HL-60/S4 treated with retinoic acid at 250 ng/mL for 4 days and 3 days (cell line): ENCODE results near the gene PEPD.

Experiments used
- in situ Hi-C: fragments of 300-500 bp; cut with MboI; formaldehyde crosslinking; loops from 2 replicates; pipeline ENCODE4 v1.7.0; 2022; ENCODE audit warnings: low sequenced_read_pairs

The PEPD gene

DNA sequence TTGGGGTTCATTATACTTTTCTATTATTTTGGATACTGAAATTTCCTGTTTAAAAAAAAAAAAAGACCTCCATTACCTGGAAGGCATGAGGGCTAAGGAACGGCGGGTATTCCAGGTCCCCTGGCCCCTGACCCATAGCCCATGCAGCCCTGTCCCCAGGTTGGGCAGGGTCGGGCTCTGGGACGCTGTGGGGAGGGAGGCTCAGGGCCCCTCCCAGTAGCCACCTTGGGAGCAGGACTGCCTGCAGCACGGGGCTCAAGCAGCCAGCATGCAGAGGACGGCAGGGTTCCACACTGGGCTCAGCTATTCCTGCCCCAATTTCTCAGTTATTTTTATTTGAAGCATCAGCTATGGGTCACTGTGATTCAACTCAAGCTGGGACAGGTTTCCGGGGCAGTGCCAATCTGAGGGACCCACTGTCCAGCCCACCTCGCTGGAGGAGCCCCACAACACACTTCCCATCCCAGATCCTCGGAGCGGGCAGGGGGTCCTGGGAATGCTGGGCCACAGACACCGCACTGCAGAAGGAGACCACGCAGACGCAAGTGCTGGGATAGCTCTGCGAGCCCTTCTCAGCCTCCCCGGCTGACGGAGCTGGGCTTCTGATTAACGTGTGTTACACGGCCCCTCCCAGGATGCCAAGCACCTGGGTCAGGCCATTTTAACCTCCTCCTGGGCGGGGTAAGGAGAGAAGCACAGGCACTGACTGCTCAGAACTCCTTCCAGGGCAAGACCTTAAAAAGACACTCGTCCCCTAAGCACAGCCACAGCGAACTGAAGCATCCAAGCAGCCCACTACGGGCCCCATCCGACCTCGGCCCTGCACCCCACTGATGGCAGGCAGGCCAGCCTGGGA is 60.1 kb downstream of the PEPD start:
- in situ Hi-C loops = no loop called here

DNA sequence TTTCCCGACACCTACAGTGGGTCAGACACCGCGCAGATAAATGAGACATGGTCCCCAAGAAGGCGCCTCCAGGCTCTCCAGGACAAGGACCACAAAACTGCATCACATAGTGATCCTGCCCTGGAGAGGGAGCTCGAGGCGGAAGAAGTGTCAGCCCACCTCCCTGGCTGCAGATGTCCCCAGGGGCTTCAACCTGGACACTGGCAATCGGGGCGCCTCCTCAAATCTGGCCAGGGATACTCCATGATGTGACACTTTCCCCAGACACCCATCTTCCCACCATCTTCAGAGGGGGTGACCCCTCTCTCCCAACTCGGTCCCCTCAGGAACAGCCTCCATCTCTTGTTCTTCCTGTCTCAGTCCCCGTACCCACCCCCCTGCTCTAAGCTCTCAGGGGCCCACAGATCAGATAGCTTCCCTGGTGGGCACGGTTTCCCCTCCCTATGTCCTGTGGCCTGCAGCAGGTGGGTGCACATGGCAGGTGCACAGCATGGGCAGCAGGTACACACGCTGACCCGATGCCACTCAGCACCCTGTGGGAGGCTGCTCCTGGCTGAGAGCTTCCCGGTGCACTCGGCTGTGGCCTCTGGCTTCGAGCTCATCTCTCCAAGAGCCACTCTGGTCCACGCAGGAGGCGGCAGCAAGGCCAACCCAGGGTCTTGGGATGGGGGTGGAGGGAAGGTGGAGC is 61.2 kb downstream of the PEPD start:
- in situ Hi-C loops = no loop called here

DNA sequence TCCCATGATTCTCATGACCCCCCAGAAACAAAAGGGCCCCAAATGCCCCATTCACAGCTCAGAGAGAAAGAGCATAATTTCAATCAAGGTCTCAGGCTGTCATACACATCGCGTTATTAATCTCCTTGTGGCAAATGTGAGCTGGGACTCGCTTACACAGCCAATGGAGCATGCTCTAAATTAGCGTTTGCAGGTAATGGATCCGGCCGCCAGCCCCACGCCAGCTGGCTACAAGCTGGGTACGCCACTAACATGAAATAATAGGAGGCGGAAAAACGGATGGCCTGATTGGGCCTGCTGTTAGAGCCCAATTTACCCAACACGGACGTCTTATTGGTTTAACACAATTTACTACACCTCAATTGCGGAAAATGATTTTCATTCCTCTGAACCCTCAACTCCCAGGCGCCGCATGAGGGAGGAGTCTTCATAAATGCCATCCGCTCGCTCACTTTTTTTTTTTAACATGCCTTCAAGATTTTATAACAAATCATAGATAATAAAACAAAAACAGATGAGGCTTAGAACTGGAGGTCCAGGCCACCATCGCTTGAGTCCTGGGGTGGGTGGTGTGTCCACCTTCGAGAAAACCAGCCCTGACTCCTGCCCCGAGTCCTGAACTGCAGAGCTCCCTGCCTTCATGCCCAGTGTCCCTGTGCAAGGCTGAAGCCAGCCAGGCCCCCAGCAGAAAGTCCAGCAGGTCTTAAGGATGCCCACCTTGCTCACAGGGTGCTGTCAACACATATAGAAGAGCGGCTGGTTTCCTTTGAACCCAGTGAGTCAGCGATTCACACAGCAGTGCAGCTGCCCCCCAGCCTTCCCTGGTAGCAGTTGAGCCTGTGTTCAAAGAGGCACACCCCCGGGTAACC is 62.1 kb downstream of the PEPD start:
- in situ Hi-C loops = no loop called here

DNA sequence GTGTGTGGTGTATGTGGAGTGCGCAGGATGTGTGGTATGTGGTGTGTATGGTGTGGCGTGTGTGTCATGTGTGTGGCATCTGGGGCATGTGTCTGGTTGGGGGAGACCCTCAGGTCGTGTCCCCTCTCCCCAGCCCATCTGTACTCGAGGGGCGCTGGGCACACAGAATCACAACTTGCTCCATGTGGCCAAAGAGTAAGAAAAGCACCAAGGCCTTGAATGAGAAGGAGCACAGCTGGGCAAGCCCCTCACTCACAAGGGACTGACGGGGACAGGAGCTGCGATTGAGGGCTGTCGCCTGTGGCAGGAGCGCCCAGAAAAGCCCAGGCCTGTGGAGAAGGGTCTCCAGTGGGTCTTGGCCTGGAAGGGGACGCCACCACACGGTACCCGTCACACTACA is 62.8 kb downstream of the PEPD start:
- in situ Hi-C loops = no loop called here

DNA sequence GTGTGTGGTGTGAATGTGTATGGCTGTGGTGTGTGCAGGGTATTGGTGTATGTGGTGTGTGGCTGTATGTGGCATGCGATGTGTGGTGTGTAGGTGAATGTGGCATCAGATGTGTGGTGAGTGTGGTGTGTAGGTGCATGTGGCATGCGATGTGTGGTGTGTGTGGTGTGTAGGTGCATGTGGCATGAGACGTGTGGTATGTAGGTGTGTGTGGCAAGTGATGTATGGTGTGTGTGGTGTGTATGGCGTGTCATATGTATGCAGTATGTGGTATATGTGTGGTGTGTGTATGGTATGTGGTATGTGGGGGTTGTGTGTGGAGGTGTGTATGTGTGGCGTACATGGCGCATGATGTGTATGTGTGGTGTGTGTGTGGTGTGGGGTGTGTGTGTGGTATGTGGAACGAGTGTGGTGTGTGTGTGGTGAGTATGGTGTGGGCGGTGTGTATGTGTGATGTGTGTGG is 63.4 kb downstream of the PEPD start:
- in situ Hi-C loops = no loop called here

DNA sequence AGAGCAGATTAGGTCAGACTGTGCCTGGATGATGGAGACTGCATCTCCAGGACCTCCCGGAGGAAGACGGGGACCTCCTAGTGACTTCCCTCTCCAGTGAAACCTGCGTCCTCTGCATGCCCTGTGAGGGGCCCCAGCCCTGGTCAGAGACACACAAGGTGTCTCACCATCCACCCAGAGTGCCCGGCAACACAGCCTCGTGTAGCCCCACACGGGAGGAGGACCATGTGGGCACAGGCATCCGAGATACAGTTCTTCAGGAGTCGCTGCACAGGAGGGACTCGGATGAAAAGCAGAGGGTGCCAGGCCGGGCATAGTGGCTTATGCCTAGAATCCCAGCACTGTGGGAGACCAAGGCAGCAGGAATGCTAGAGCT is 64.8 kb downstream of the PEPD start:
- in situ Hi-C loops = no loop called here

DNA sequence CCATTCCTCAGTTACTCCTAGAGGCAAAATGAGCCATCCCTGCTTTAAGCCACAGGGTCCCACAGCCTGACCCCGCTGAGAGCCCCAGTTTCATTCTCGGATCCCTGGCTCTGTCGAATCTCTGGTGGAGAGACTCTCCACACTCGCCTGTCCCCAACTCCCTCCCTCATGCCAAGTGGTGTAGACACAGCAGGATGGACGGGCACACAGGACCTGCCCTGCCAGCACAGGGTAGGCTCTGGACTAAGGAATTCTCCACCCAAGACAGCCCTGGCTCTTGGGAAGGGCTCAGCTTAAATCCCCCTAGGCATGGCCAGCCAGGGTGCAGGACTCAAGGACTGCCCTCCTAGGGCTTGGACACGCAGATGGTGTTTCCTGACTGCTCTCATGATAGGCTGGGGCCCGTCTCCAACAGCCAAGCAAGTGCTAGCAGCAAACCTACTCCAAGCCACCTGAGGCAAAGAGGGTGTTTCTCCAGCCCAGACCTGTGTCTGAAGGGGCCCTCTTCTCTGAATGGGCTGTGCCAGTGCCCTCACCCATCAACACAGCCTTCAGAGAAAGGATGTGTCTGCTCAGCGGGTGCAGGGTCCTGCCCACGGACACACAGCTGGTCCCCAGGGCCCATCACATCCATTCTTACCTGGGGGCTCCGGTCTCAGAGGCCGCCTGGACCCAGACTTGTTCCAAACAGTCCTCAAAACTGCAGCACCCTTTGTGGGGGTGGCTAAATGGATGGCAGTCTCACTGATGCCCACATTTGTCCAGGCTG is 65.3 kb downstream of the PEPD start:
- in situ Hi-C loops = no loop called here

DNA sequence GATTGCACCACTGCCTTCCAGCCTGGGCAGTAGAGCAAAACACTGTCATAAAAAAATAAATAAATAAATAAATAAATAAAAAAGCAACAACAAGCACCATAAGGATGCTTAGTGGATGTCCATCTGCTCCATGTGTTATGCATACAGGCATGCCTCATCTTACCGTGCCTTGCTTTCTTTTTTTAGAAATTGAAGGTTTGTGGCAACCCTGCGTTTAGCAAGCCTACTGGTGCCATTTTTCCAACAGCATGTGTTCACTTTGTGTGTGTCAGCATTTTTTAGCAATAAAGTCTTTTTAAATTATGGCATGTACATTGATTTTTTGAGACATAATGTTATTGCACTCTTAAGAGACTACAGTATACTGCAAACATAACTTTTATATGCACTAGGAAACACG is 68.3 kb downstream of the PEPD start:
- in situ Hi-C loops = no loop called here

DNA sequence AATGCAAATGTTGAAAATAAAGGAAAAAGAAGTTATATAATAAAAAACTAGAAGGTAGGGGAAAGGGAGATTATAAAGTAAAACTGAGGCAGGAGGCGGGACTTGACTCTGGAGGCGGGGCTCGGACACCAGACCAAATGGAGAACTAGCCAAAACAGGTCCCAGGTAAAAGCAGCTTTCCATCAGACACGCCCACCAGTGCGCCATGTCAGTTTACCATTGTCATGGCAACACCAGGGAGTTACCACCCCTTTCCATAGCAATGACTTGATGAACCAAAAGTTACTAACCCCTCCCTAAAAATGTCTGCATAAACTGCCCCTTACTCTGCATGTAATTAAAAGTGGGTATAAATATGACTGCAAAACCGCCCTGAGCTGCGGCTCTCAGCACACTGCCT is 70.9 kb downstream of the PEPD start:
- in situ Hi-C loops = no loop called here

DNA sequence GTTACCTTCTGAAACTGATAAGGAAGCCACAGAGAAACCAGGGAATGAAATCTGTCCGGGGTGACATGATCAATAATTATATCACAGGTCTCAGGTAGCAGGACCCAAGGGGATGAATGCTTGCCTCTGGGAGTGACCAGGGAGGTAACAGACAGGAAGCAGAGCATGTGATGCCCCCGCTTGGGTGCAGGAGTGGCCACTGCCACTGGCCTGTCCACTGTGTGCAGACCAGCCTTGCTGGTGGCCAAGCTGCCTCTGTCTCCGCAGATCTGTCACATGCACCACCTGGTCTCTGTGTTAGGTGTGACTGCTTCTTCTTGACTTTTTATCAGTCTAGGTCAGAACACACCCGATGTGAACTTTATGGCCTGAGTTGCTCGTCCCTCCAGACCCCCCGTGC is 71.8 kb downstream of the PEPD start:
- in situ Hi-C loops = no loop called here

DNA sequence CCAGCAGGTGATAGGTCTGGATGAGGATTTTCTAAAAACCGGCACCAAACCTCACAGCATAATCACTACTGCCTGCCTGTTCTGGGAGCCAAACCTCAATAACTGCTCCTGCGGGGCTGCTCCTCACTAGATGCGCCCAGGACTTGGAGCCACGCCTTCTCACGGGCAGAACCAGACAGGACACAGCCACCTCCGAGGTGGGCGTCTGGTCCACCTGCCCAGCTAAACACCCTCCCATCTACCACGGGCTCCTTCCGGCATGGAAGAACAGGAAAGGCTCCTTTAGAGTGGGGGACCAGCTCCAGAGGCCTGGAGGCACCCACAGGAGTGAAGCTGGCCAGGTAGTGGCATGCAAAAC is 73.5 kb downstream of the PEPD start:
- in situ Hi-C loops = no loop called here

DNA sequence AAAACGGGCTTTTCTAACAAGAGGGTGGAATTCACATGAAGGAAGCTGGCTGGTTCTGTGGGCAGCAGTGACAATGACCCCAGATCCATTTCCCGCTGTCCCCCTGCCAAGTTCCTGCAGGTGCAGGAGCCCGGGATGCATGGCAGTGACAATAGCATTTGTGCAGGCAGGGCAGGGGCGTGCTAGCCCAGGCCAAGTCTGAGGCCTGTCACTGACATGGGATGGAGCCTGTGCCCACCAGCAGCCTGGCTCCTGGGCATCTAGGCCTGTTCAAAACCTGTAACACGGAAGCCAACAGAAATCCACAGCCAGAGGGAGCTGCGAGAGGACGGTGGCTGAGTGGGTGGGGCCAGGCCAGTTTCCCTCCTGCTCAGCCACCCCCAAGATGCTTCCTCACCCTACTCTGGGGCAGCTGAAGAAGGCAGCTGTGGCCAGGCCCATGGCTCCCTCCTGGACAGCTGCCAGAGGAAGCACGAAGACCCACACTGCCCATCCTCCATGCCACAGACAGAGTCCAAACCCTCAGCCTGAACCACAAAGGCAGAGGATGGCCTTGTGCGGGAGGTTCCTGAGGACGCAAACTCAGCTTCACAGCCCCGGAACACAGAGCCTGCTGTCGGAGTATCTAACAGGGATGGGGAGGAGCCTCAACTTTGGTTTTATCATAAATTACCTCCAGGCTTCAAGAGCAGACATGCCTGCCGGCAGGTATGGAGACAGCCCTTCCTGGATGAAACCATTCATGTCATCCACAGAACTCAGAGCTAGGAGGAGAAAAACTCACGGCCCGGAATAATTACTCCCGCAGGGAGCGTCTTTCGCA is 74.0 kb downstream of the PEPD start:
- in situ Hi-C loops = no loop called here

DNA sequence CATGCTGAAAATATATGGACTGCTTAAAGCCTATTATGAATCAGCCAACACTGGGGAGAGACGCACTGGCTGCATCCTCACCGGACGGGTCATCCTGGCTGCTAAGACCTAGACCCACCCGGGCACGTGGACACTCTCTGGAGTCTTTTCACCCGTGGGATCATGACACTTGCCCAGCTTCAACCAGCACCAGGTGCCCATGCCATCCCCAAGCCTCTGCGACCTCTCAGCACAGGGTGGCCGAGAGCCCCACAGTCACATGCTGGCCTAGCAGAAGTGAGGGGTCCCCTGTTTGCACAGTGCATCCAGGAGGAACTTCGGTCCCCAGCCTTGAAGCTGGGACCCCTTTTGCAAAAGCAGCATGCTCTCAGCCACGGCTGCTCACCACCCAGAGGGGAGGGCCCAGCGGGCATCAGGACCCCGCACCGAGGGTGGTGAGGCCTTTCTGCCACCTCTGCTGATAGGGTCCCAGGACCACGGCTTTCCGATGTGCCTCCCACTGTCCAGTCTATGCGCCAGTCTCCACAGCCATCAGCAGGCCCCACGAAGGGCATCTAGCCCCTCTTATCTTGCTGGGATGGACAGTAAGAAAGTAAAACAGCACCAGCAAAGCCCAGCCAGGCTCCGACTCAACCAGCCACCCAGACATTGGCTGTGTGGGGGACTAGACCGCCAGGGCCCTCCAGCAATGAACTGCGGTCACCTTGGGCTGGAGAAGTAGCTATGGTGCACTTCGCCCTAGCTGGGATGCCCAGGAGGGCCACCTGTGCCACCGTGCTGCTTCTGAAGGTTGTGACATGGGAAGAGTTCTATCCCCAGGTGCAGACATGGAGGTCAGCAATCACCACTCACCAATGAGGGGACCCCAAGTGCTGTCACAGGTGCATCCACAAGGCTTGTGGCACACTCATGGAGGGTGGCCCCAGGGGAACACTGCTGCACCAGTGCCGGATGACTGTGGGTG is 75.0 kb downstream of the PEPD start:
- in situ Hi-C loops = no loop called here

DNA sequence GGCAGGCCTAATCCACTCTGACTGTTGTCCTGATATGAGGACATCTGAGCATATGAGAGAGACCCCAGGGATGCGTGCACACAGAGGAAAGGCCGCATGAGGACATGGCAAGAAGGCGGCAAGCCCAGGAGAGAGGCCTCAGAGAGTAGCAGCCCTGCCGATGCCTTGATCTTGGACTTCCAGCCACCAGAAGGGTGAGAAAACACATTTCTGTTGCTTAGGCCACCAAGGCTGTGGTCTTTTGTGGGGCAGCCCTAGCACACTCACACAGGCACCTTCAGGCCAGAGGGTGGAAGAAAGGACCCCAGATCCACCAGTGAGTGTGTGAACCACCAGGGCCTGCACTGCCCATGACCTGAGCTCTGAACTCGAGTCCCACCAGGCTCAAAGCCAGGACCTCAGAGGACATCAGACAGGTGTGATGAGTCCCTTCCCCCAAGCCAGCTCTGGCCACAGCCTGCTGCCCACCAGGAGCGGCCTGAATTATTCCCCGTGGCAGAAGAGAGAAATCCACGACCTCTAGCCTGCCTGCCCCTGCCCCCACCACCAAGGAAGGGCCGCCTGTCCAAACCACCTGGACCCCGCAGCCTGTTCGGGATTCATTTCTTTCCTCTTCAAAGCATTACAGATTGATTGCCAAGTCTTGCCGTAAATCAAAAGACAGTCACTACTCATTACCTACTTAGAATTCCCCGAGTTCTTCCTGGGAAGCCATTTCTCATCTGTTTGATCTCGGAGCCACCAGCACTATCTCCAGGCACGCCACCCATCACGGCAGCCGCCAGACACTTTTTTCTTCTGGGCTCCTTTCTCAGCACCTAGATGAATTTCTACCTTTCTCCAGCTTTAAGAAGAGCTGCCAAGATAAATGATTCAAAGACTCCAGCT is 75.9 kb downstream of the PEPD start:
- in situ Hi-C loops = no loop called here

DNA sequence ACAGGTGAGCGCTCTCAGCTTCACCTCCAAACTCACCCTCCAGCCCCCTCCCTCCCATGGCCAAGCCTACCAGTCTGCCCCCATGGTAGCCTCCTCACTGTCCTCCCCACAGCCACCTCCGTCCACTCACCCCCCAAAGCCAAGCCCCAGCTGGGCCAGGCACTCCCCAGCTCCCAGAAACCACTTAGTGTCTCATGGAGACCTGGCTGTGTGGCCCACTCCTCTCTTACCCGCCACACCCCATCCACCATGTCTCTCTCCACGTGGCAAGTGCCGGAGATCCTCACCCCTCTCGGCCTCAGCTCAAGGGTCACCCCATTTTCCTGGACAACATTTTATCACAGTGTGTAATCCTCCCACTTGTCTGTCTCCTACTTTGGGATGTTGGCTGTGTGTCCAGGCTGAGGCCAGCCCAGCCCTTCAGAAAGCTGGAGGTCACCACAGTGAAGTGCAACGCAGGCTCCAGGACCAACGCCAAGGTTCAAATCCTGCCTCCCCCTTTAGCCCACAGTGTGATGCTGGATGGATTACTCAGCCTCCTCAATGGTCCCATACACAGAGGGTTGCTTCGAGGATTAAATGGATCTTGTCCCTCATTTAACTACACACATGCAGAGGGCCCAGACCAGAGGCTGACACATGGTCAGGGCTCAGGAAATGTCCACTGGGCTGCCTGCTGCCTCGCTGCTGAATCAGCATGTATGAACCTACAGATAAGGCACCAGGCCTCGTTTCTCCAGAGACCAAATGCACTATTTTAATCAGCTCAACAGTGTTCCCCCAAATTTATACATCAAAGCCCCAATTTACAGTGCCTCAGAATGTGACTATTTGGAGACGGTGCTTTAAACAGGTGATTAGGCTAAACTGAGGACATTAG is 76.8 kb downstream of the PEPD start:
- in situ Hi-C loops = no loop called here

DNA sequence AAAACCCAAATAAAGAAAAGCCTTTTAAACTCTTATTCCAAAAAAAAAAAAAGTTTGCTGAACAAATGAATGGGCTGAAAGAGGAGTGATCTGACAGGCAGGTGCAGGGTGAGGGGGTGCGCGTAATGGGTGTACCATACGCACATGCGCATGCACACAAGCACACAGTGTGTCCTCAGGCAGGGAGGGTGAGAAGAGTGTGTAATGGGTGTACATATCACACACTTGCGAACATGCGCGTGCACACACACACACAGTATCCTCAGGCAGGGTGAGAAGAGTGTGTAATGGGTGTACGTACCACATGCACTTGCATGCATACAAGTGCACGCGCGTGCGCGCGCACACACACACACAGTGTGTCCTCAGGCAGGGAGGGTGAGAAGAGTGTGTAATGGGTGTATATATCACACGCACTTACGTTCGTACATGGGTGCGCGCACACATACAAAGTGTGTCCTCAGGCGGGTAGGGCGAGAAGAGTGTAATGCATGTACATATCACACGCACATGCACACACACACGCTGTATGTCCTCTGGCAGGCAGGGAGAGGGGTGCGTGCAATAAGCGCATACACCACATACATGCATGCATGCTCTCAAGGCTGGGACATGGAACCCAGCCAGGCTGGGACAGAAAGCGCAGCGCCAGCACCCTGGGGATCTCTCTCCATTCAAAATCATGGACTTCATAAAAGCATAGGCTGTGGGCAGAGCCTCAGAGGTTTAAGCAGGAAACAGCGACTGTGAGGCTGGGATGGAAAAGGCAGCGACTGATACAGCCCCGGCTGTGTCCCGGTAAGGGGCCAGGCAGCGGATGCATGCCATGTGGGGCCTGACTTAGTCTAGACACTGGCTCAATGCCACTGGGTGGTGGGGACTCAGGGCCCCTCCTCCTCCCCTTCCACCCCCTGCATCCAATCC is 77.7 kb downstream of the PEPD start:
- in situ Hi-C loops = no loop called here
